GM12873 (cell line): ENCODE data around the gene ITGA11.

Experiments used
- TF ChIP-seq, protein P1 (sequence below): IDR thresholded peaks from 2 replicates; pipeline ENCODE4 v1.5.1; 2012; ENCODE audit warnings: low read depth, mild to moderate bottlenecking, moderate library complexity, low read length, control low read depth; ENCODE audit not compliant: insufficient read depth; ENCODE audit errors: missing control alignments

ITGA11 gene

DNA sequence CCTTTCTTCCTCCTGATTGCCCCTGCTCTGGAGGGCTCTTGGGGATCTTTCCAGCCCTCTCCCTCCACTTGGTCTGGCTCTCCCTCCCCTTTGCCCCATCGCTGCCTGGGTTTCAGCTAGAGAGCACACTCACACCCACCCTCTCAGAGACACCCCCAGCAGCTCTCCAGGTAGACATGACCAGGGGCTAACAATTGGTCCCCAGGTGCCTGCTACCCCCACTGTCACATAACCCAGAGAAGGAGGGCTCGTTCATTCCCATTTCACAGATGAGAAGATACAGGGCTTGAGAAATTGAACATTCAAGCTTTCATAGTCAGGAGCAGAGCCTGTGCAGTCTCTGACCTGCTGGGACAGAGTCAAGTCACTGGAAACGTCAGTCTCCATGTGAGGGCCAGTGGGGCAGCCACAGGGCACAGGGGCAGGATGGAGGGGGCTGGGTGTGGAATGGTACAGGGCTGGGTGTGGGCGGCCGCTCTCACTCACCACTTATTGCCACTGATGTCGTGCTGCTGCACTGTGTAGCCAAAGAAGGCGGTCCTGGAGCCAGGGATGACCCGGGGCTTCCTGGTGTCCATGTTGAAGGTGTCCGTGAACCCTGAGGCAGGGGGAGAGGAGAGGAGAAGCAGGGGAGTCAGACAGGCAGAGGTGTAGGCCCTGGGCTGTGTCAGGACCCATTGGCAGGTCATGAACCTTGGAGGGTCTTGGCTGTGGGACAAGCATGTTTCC is 29.4 kb downstream of the ITGA11 start:
- TF ChIP-seq, protein P1, sequence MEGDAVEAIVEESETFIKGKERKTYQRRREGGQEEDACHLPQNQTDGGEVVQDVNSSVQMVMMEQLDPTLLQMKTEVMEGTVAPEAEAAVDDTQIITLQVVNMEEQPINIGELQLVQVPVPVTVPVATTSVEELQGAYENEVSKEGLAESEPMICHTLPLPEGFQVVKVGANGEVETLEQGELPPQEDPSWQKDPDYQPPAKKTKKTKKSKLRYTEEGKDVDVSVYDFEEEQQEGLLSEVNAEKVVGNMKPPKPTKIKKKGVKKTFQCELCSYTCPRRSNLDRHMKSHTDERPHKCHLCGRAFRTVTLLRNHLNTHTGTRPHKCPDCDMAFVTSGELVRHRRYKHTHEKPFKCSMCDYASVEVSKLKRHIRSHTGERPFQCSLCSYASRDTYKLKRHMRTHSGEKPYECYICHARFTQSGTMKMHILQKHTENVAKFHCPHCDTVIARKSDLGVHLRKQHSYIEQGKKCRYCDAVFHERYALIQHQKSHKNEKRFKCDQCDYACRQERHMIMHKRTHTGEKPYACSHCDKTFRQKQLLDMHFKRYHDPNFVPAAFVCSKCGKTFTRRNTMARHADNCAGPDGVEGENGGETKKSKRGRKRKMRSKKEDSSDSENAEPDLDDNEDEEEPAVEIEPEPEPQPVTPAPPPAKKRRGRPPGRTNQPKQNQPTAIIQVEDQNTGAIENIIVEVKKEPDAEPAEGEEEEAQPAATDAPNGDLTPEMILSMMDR: no peak

DNA sequence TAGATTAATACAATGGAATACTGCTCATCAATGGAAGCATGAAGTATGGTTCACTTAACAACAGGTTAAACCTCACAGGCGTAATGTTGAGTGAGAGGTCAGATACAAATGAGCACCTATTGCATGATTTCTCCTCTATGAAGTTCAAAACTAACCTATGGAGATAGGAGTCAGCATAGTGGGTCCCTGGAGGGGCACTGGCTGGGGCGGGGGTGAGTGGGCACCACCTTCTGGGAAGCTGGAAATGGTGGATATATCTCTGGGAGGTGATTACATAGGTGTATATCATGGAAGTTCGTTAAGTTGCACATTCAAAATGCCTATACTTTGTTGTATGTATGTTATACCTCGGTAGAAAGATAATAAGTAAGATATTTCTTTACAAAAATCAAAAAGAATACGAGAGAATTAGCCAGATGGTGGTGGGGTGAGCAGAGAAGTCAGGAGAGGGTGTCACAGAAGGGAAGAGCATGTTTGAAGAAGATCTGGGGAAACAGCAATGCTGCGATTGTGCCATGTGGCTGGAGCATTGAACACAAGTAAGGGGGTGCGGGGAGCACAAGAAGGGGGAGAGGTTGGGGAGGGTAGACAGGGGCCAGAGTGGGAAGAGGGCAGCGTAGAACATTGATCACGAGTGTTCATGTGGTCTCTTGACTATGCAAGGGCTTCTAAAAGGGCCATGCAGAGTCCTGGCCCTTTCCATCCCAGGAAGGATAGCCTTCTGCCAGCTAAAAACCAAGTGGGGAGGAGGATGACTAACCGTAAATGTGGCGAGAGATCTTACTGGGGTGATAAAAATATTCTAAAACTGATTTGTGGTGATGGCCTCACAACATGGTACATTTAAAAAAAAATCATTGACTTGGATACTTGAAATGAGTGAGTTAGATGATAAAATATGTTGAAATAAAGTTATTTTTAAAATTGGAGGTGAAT is 30.2 kb downstream of the ITGA11 start:
- TF ChIP-seq, protein P1: no peak

DNA sequence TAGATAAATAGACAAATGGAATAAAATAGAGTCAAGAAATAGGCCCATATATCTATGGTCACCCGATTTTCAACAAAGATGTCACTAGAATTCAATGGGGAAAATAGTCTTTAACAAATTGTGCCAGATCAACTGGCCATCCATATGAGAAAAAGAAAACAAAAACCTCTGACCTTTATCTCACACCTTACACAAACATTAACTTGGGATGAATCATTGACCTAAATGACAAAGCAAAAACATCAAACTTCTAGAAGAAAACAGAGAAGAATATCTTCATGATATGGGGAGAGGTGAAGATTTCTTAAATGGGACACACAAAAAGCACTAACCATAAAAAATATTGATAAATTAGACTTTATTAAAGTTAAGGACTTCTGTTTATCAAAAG is 31.9 kb downstream of the ITGA11 start:
- TF ChIP-seq, protein P1: no peak

DNA sequence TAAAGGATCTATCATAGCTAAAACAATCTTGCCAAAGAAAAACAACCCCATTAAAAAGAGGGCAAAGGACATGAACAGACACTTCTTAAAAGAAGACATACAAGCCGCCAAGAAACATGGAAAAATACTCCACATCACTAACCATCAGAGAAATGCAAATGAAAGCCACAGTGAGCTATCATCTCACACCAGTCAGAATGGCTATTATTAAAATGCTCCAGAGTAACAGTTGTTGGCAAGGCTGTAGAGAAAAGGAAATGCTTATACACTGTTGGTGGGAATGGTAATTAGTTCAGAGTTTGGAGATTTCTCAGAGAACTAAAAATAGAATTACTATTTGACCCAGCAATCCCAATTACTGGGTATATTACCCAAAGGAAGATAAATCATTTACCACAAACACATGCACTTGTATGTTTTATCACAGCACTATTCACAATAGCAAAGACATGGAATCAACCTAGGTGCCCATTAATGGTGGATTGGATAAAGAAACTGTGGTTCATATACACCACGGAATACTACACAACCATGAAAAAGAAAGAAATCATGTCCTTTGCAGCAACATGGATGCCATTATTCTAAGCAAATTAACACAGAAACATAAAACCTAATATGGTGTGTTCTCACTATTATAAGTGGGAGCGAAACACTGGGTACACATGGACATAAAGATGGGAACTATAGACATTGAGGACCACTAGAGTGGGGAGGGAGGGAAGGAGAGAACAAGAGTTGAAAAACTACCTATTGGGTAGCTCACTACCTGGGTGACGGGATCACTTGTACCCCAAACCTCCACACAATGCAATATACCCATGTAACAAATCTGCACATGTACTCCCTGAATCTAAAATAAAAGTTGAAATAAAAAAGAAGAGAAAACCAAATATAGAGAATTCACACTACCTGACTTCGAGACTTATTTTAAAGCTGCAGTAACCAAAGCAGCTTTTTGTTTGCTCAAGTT is 32.6 kb downstream of the ITGA11 start:
- TF ChIP-seq, protein P1: no peak

DNA sequence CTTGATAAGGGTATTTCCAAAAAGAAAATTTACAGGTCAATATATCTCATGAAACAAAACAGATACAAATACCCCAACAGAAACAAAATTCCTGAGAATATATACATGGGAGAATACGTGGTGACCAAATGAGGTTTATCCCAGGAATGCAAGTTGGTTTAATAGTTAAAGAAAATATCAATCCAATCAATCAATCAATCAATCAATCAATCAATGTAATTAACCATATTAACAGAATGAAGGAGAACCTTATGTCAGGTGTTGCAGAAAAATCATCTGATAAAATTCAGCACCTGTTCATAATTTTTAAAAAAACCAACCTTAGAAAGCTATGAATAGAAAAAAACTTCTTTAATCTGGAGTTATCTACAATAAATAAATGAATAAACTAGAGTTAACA is 35.9 kb downstream of the ITGA11 start:
- TF ChIP-seq, protein P1: no peak

DNA sequence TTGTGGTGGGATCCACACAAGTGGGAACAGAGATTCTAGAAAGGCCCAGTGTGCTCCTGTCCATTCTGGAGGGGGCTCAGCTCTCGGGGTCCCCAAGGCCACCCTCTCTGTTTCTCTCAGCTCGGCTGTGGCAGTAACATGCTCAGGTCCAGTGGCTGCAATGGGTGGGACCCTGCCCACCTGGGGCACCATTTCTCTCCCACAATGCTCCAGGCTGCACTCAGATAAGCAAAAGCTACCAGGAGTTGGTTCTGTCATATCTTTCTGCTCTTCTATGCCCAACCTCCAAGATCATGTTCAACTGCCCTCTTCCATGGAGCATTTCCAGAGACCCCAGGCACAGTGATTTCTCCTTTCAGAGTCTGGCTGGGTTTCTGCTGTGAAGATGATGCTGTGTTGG is 40.8 kb downstream of the ITGA11 start:
- TF ChIP-seq, protein P1: no peak
